Neural cell (in vitro differentiated cells): ENCODE measurements around the gene TRERF1. TPM values are rescaled to one million over a fixed set of nuclear protein-coding genes. Genes with fewer than 3 reads are reported as not detected.

Source experiments
- H2AFZ ChIP-seq: fragments of 200-600, 300-800 bp; sonication (generic), shearing (Covaris generic); 2 replicates; pipeline ENCODE4 v1.6.0; 2014; ENCODE audit warnings: low read depth, mild to moderate bottlenecking, antibody characterized with exemption, low read length, moderate library complexity
- H3F3A ChIP-seq: fragments of 200-600 bp; shearing (Covaris generic); 2 replicates; pipeline ENCODE4 v1.6.1; 2016; ENCODE audit warnings: mild to moderate bottlenecking, moderate library complexity, mixed read lengths, antibody characterized with exemption, low read length; ENCODE audit not compliant: insufficient read depth, poor library complexity, severe bottlenecking
- H3K27ac ChIP-seq: fragments of 200-600, 300-800 bp; sonication (generic), shearing (Covaris generic); 2 replicates; pipeline ENCODE4 v1.5.1; 2014; ENCODE audit warnings: mild to moderate bottlenecking, low read length, moderate library complexity
- H3K27me3 ChIP-seq: fragments of 300-800, 200-600 bp; sonication (generic), shearing (Covaris generic); 2 replicates; pipeline ENCODE4 v1.6.0; 2014; ENCODE audit warnings: mild to moderate bottlenecking, low read depth, low read length, moderate library complexity; ENCODE audit not compliant: insufficient read depth
- H3K36me3 ChIP-seq: fragments of 300-800, 200-600 bp; sonication (generic), shearing (Covaris generic); 2 replicates; pipeline ENCODE4 v1.5.1; 2014; ENCODE audit warnings: mild to moderate bottlenecking, antibody characterized with exemption, low read length, moderate library complexity; ENCODE audit not compliant: insufficient read depth
- H3K4me2 ChIP-seq: fragments of 300-800, 200-600 bp; sonication (generic), shearing (Covaris generic); 2 replicates; pipeline ENCODE4 v1.6.0; 2014; ENCODE audit warnings: mild to moderate bottlenecking, low read length
- H3K4me3 ChIP-seq: fragments of 300-800, 200-600 bp; sonication (generic), shearing (Covaris generic); 2 replicates; pipeline ENCODE4 v1.5.1; 2014; ENCODE audit warnings: mild to moderate bottlenecking, low read length, moderate library complexity
- H3K79me2 ChIP-seq: fragments of 200-600 bp; shearing (Covaris generic); replicated peaks from 2 replicates; pipeline ENCODE4 v1.6.0; 2014; ENCODE audit warnings: mild to moderate bottlenecking, low read length, moderate library complexity; ENCODE audit not compliant: insufficient read depth
- H3K9ac ChIP-seq: fragments of 300-800, 200-600 bp; sonication (generic), shearing (Covaris generic); 2 replicates; pipeline ENCODE4 v1.6.1; 2016; ENCODE audit warnings: mild to moderate bottlenecking, low read length, mixed read lengths
- H3K9me2 ChIP-seq: fragments of 200-600 bp; shearing (Covaris generic); 2 replicates; pipeline ENCODE4 v1.6.1; 2016; ENCODE audit warnings: mild to moderate bottlenecking, low read length, mixed read lengths; ENCODE audit not compliant: insufficient read depth
- H3K9me3 ChIP-seq: fragments of 200-600, 300-800 bp; sonication (generic), shearing (Covaris generic); 2 replicates; pipeline ENCODE4 v1.6.1; 2016; ENCODE audit warnings: mild to moderate bottlenecking, mixed run types, low read length, moderate library complexity, mixed read lengths
- H4K20me1 ChIP-seq: fragments of 200-600 bp; shearing (Covaris generic); 2 replicates; pipeline ENCODE4 v1.6.1; 2016; ENCODE audit warnings: mild to moderate bottlenecking, mixed run types; ENCODE audit not compliant: insufficient read depth
- EP300 ChIP-seq: fragments of 450-650 bp; conservative IDR thresholded peaks from 2 replicates; pipeline ENCODE4 v1.6.1; 2014; ENCODE audit warnings: antibody characterized with exemption, mild to moderate bottlenecking, moderate library complexity; ENCODE audit not compliant: poor library complexity, severe bottlenecking
- EZH2 ChIP-seq: fragments of 200-600, 300-800 bp; shearing (Covaris generic), sonication (generic); IDR thresholded peaks from 2 replicates; pipeline ENCODE4 v1.6.1; 2014; ENCODE audit warnings: antibody characterized with exemption, low read length, borderline replicate concordance, mild to moderate bottlenecking; ENCODE audit not compliant: insufficient read depth, poor library complexity, severe bottlenecking
- MXI1 ChIP-seq: fragments of 450-650 bp; conservative IDR thresholded peaks from 2 replicates; pipeline ENCODE4 v1.6.1; 2014; ENCODE audit warnings: antibody characterized with exemption, mild to moderate bottlenecking; ENCODE audit not compliant: poor library complexity, severe bottlenecking
- POLR2AphosphoS5 ChIP-seq: IDR thresholded peaks from 2 replicates; pipeline ENCODE4 v1.6.1; 2012
- RAD21 ChIP-seq: fragments of 450-650 bp; conservative IDR thresholded peaks from 2 replicates; pipeline ENCODE4 v1.6.1; 2014; ENCODE audit warnings: antibody characterized with exemption, mild to moderate bottlenecking, moderate library complexity
- SMC3 ChIP-seq: fragments of 450-650 bp; conservative IDR thresholded peaks from 2 replicates; pipeline ENCODE4 v1.6.1; 2014; ENCODE audit warnings: antibody characterized with exemption, mild to moderate bottlenecking, moderate library complexity; ENCODE audit not compliant: poor library complexity
- TAF1 ChIP-seq: IDR thresholded peaks from 2 replicates; pipeline ENCODE4 v1.6.1; 2012; ENCODE audit warnings: low read depth
- polyA plus RNA-seq: library from polyadenylated mRNA; depleted of rRNA; stranded (reverse); fragments of >200 nt; gene quantifications from 2 replicates; pipeline ENCODE4 v1.2.3, GENCODE V29; 2014
- TF ChIP-seq, protein P1 (sequence below): fragments of 450-650 bp; IDR thresholded peaks from 2 replicates; pipeline ENCODE4 v1.5.1; 2014; ENCODE audit warnings: antibody characterized with exemption, mild to moderate bottlenecking, moderate library complexity; ENCODE audit not compliant: poor library complexity, severe bottlenecking
- TF ChIP-seq, protein P2 (sequence below): IDR thresholded peaks from 2 replicates; pipeline ENCODE4 v1.6.1; 2012; ENCODE audit warnings: borderline replicate concordance

TRERF1 gene
- polyA plus RNA-seq, 1 donor from 2014 or later = 4.5 TPM

DNA sequence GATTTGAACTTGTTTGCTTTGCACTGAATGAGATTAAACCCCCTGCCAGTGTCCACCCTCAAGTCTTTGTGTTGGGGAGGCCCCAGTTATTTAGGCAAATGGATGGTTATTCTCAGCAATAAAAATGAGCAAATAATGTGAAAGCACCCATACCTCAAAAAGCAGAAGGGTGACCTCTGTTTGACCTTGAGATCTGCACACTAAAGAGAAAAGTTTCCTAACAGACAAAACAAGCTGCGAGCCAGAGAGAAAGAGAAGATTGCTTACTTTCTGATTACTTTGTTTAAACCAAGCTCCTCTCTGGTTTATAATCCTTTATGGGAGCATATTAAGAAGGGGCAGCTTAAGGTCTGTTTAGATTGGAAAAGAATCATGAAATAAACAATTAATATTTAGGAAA is 30.4 kb upstream of the TRERF1 start:
- TF ChIP-seq MXI1 (no peak), RAD21 (no peak), TAF1 (no peak), SMC3 (no peak), EP300 (no peak), POLR2AphosphoS5 (no peak), EZH2 (no peak)
- TF ChIP-seq, protein P1, sequence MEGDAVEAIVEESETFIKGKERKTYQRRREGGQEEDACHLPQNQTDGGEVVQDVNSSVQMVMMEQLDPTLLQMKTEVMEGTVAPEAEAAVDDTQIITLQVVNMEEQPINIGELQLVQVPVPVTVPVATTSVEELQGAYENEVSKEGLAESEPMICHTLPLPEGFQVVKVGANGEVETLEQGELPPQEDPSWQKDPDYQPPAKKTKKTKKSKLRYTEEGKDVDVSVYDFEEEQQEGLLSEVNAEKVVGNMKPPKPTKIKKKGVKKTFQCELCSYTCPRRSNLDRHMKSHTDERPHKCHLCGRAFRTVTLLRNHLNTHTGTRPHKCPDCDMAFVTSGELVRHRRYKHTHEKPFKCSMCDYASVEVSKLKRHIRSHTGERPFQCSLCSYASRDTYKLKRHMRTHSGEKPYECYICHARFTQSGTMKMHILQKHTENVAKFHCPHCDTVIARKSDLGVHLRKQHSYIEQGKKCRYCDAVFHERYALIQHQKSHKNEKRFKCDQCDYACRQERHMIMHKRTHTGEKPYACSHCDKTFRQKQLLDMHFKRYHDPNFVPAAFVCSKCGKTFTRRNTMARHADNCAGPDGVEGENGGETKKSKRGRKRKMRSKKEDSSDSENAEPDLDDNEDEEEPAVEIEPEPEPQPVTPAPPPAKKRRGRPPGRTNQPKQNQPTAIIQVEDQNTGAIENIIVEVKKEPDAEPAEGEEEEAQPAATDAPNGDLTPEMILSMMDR = no peak
- TF ChIP-seq, protein P2, sequence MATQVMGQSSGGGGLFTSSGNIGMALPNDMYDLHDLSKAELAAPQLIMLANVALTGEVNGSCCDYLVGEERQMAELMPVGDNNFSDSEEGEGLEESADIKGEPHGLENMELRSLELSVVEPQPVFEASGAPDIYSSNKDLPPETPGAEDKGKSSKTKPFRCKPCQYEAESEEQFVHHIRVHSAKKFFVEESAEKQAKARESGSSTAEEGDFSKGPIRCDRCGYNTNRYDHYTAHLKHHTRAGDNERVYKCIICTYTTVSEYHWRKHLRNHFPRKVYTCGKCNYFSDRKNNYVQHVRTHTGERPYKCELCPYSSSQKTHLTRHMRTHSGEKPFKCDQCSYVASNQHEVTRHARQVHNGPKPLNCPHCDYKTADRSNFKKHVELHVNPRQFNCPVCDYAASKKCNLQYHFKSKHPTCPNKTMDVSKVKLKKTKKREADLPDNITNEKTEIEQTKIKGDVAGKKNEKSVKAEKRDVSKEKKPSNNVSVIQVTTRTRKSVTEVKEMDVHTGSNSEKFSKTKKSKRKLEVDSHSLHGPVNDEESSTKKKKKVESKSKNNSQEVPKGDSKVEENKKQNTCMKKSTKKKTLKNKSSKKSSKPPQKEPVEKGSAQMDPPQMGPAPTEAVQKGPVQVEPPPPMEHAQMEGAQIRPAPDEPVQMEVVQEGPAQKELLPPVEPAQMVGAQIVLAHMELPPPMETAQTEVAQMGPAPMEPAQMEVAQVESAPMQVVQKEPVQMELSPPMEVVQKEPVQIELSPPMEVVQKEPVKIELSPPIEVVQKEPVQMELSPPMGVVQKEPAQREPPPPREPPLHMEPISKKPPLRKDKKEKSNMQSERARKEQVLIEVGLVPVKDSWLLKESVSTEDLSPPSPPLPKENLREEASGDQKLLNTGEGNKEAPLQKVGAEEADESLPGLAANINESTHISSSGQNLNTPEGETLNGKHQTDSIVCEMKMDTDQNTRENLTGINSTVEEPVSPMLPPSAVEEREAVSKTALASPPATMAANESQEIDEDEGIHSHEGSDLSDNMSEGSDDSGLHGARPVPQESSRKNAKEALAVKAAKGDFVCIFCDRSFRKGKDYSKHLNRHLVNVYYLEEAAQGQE = no peak

DNA sequence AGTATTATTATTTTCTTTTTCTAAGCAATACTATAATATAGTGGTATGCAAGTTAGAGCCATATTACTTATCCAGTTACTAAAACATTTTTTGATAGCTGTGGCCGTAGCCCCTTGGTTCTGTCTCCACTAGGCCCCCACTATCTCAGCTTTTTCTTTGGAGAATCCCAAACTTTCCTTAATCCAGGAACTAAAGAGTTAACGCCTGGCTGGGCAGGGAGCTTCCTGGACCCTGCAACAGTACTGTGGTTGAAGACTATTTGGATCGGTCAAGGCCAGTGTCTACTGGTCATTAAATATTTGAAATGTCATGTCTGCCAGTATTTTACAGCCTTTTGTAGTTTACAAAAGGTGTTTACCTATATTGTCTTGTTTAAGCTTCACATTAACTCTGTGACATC is 20.0 kb upstream of the TRERF1 start:
- no peaks in the 10 kb centered on the region for H3K27me3 ChIP-seq
- no peak overlapping the region for H3K9ac ChIP-seq
- H3K36me3 ChIP-seq = no peaks in the 10 kb centered on the region
- no peak overlapping the region for H3K27ac ChIP-seq
- H3F3A ChIP-seq = no peaks in the 10 kb centered on the region
- no peak overlapping the region for H3K4me3 ChIP-seq
- H2AFZ ChIP-seq = no peak overlapping the region
- no peaks in the 10 kb centered on the region for H3K9me3 ChIP-seq
- no peak overlapping the region for H3K4me2 ChIP-seq
- TF ChIP-seq EZH2 (no peak), EP300 (no peak), POLR2AphosphoS5 (no peak), MXI1 (no peak), TAF1 (no peak), RAD21 (no peak)
- TF ChIP-seq, protein P2 = no peak
- TF ChIP-seq, protein P1 = no peak
- no peaks in the 10 kb centered on the region for H4K20me1 ChIP-seq
- no peaks in the 10 kb centered on the region for H3K79me2 ChIP-seq
- no peaks in the 10 kb centered on the region for H3K9me2 ChIP-seq

More for the DNA sequence above, 30.4 kb upstream of the TRERF1 start:
- no peaks in the 10 kb centered on the region for H3K36me3 ChIP-seq
- no peaks in the 10 kb centered on the region for H3K79me2 ChIP-seq
- H3F3A ChIP-seq = no peaks in the 10 kb centered on the region
- H3K27me3 ChIP-seq = no peaks in the 10 kb centered on the region
- H3K27ac ChIP-seq = no peak overlapping the region
- H3K9ac ChIP-seq = no peak overlapping the region
- H2AFZ ChIP-seq = no peak overlapping the region
- no peak overlapping the region for H3K4me2 ChIP-seq
- H3K9me3 ChIP-seq = no peaks in the 10 kb centered on the region
- no peaks in the 10 kb centered on the region for H4K20me1 ChIP-seq
- no peaks in the 10 kb centered on the region for H3K9me2 ChIP-seq
- no peak overlapping the region for H3K4me3 ChIP-seq
